ENCODE results near the gene ABCA13. TPM values are rescaled to one million over a fixed set of nuclear protein-coding genes. Genes with fewer than 3 reads are reported as not detected.

Gene ABCA13
- total and polyA plus RNA-seq, 7 experiments from 2014 or later = 0.11 to 0.42 TPM; not detected in 5

- no peaks in the 10 kb centered on the region for H3K4me1 ChIP-seq (ENCODE audit: control insufficient read depth in 2 of 2, insufficient read depth in 2 of 2, low read length in 2 of 2)
- no peaks in the 10 kb centered on the region for H3K9me3 ChIP-seq (ENCODE audit: control insufficient read depth in 2 of 3, low read length in 3 of 3)
- Mint-ChIP-seq H3K36me3 (peaks cover 0 to 4% (median 0%) of the 10 kb centered on the region in 5 donors), H3K27ac (no peak overlapping the region), H3K4me1 (no peaks in the 10 kb centered on the region), H3K27me3 (peaks cover 10 to 32% (median 30%) of the 10 kb centered on the region in 5 donors), H3K9me3 (peaks cover 0 to 18% (median 5%) of the 10 kb centered on the region in 11 donors), H3K4me3 (no peak overlapping the region)
- peak; percentile 60 for ATAC-seq
- no peaks in the 10 kb centered on the region for H3K27me3 ChIP-seq (ENCODE audit: control insufficient read depth in 2 of 2, insufficient read depth in 2 of 2, low read length in 2 of 2)
- no peaks in the 10 kb centered on the region for H3K36me3 ChIP-seq (ENCODE audit: control insufficient read depth in 2 of 3, insufficient read depth in 3 of 3, low read length in 3 of 3)
- no peak overlapping the region for H3K4me3 ChIP-seq (ENCODE audit: low read length)
- POLR2A ChIA-PET = no interaction called here
- DNase-seq = peak in 7 of 9 donors; percentile 4 to 29 (median 13)
- no peak overlapping the region for H3K27ac ChIP-seq (ENCODE audit: low read depth, low read length)
- intact Hi-C loops (cut with micrococcal nuclease) = loop anchor here (1.0 to 2.0 kb wide), 3 partner anchors 44 to 210 kb away; no protein-coding TSS in a partner anchor
- CTCF ChIA-PET = interaction anchor here (1.1 to 2.2 kb wide), 2 partner anchors 207 to 210 kb away, joined by 4 to 14 read pairs; partner anchors contain the start of gene PKD1L1
Measured at GRCh38 chr7:48154792-48155413, 16.4 kb upstream of the ABCA13 start.

DNA sequence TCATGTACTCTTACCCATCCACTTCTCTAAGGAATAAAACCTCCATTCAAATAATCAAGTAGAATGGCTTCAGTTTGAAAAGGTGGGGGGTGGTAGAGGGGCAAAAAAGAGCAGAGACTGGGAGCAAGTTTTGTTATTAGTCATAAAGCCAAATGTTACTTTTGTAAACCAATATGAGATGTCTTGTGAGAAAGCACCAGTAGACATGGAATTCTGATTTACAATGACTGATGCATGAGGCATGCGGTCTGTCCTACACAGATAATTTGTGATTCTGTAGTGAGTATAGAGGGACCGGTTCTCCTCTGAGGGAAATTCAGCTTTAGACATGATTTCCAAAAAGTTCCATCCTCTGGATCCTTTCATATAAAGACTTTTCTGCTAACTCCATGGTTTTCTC lies 12.9 kb upstream of the ABCA13 start:
- no peaks in the 10 kb centered on the region for H3K4me1 ChIP-seq (ENCODE audit: control insufficient read depth in 2 of 2, insufficient read depth in 2 of 2, low read length in 2 of 2)
- ATAC-seq (no peak), DNase-seq (no peak)
- Mint-ChIP-seq H3K27ac (no peak overlapping the region), H3K9me3 (peaks cover 0 to 27% (median 8%) of the 10 kb centered on the region in 11 donors), H3K36me3 (peaks cover 0 to 5% (median 0%) of the 10 kb centered on the region in 5 donors), H3K27me3 (peaks cover 24 to 48% (median 27%) of the 10 kb centered on the region in 5 donors), H3K4me3 (no peak overlapping the region), H3K4me1 (peaks cover 0 to 5% (median 0%) of the 10 kb centered on the region in 7 donors)
- no peaks in the 10 kb centered on the region for H3K27me3 ChIP-seq (ENCODE audit: control insufficient read depth in 2 of 2, insufficient read depth in 2 of 2, low read length in 2 of 2)
- no peak overlapping the region for H3K27ac ChIP-seq (ENCODE audit: low read depth, low read length)
- H3K9me3 ChIP-seq (ENCODE audit: control insufficient read depth in 2 of 3, low read length in 3 of 3) = no peaks in the 10 kb centered on the region
- no peak overlapping the region for H3K4me3 ChIP-seq (ENCODE audit: low read length)
- intact Hi-C loops (cut with micrococcal nuclease) = no loop called here
- ChIA-PET CTCF (no interaction called here), POLR2A (no interaction called here)
- no peaks in the 10 kb centered on the region for H3K36me3 ChIP-seq (ENCODE audit: control insufficient read depth in 2 of 3, insufficient read depth in 3 of 3, low read length in 3 of 3)

DNA sequence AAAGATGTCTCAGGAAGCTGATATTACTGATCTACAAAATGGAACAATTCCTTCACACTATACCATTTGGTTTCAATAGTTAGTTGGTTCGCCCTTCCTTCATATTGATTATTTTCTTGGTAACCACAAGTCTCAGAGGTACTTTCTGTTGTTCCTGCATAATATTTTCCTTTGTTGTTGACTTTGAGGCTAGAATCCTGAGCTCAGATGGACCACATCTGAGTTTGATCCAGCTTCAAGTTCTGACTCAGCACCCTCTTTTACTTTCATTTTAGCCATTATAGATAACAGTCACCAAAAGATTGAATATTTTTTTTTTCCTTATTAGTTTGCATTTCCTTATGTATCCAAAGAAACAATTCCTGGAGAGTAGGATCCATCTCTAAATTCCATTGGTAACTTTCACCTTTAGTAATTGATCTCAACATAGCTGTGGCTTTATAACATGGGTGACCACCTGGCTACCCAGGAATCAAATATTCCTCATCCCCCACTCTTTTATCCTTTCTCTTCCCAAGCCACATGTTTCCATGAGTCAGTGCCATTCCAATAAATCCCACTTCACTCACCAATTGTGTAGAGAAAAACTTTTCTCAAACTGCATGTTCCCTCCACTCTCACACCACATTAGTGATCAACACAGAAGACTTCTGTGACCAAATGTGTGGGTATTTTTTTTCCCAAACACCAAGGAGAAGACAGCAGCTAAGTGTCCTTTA lies 9.7 kb upstream of the ABCA13 start:
- Mint-ChIP-seq H3K27me3 (peaks cover 18 to 44% (median 38%) of the 10 kb centered on the region in 5 donors), H3K27ac (no peak overlapping the region), H3K9me3 (peaks cover 0 to 13% (median 6%) of the 10 kb centered on the region in 11 donors), H3K4me1 (peaks cover 0 to 5% (median 0%) of the 10 kb centered on the region in 7 donors), H3K36me3 (peaks cover 0 to 5% (median 0%) of the 10 kb centered on the region in 5 donors), H3K4me3 (no peak overlapping the region)
- no peaks in the 10 kb centered on the region for H3K36me3 ChIP-seq (ENCODE audit: control insufficient read depth in 2 of 3, insufficient read depth in 3 of 3, low read length in 3 of 3)
- DNase-seq (no peak), ATAC-seq (no peak)
- ChIA-PET POLR2A (no interaction called here), CTCF (no interaction called here)
- no peaks in the 10 kb centered on the region for H3K9me3 ChIP-seq (ENCODE audit: control insufficient read depth in 2 of 3, low read length in 3 of 3)
- H3K4me1 ChIP-seq (ENCODE audit: control insufficient read depth in 2 of 2, insufficient read depth in 2 of 2, low read length in 2 of 2) = no peaks in the 10 kb centered on the region
- intact Hi-C loops (cut with micrococcal nuclease) = no loop called here
- no peak overlapping the region for H3K27ac ChIP-seq (ENCODE audit: low read depth, low read length)
- no peak overlapping the region for H3K4me3 ChIP-seq (ENCODE audit: low read length)
- no peaks in the 10 kb centered on the region for H3K27me3 ChIP-seq (ENCODE audit: control insufficient read depth in 2 of 2, insufficient read depth in 2 of 2, low read length in 2 of 2)

DNA sequence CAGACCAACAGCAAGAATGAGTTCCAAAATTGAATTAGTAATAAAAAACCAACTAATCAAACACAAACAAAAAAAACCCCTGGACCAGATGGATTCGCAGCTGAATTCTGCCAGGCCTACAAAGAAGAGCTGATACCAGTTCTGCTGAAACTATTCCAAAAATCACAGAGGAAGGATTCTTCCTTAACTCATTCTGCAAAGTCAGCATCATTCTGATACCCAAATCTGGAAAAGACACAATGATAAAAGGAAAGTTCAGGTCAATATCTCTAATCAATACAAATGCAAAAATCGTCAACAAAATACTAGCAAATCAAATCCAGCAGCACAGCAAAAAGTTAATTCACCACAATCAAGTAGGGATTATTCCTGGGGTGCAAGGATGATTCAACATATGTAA lies 6.1 kb upstream of the ABCA13 start:
- Histone ChIP-seq H3K27ac (ENCODE audit: low read depth, low read length) (no peak overlapping the region), H3K4me1 (ENCODE audit: control insufficient read depth in 2 of 2, insufficient read depth in 2 of 2, low read length in 2 of 2) (no peaks in the 10 kb centered on the region), H3K9me3 (ENCODE audit: control insufficient read depth in 2 of 3, low read length in 3 of 3) (no peaks in the 10 kb centered on the region), H3K27me3 (ENCODE audit: control insufficient read depth in 2 of 2, insufficient read depth in 2 of 2, low read length in 2 of 2) (no peaks in the 10 kb centered on the region), H3K4me3 (ENCODE audit: low read length) (no peak overlapping the region), H3K36me3 (ENCODE audit: control insufficient read depth in 2 of 3, insufficient read depth in 3 of 3, low read length in 3 of 3) (no peaks in the 10 kb centered on the region)
- ChIA-PET CTCF (no interaction called here), POLR2A (interaction anchor here (0.7 kb wide), 1 partner anchor 13 kb away, joined by 3 read pairs; no protein-coding TSS in a partner anchor)
- no peak for DNase-seq
- intact Hi-C loops (cut with micrococcal nuclease) = no loop called here
- peaks cover 0 to 5% (median 0%) of the 10 kb centered on the region in 5 donors for H3K36me3 Mint-ChIP-seq
- H3K27ac Mint-ChIP-seq = no peak overlapping the region
- ATAC-seq = no peak
- H3K9me3 Mint-ChIP-seq = peaks cover 0 to 14% (median 7%) of the 10 kb centered on the region in 11 donors
- peaks cover 0 to 5% (median 0%) of the 10 kb centered on the region in 7 donors for H3K4me1 Mint-ChIP-seq
- peaks cover 27 to 47% (median 29%) of the 10 kb centered on the region in 5 donors for H3K27me3 Mint-ChIP-seq
- no peak overlapping the region for H3K4me3 Mint-ChIP-seq

DNA sequence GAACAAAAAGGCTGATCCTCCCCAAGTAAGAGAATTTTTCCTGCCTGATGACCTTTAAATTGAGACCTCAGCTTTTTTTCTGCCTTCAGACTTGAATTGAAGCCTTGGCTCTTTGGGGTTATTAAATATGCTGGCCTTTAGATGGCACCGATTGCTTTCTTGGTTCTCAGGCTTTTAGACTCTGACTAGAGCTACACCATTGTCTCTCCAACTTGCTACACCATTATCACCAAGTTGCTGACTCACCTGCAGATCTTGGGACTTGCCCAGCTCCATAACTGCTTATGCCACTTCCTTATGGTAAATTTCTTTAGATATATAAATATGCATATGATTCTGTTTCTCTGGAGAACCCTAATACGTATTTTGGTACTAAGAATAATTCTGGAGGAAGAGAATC lies 3.1 kb upstream of the ABCA13 start:
- H3K27me3 Mint-ChIP-seq = peaks cover 19 to 34% (median 22%) of the 10 kb centered on the region in 5 donors
- peaks cover 0 to 7% (median 2%) of the 10 kb centered on the region in 11 donors for H3K9me3 Mint-ChIP-seq
- H3K4me3 Mint-ChIP-seq = no peak overlapping the region
- Histone ChIP-seq H3K27ac (ENCODE audit: low read depth, low read length) (no peak overlapping the region), H3K27me3 (ENCODE audit: control insufficient read depth in 2 of 2, insufficient read depth in 2 of 2, low read length in 2 of 2) (no peaks in the 10 kb centered on the region), H3K9me3 (ENCODE audit: control insufficient read depth in 2 of 3, low read length in 3 of 3) (no peaks in the 10 kb centered on the region), H3K4me1 (ENCODE audit: control insufficient read depth in 2 of 2, insufficient read depth in 2 of 2, low read length in 2 of 2) (no peaks in the 10 kb centered on the region), H3K36me3 (ENCODE audit: control insufficient read depth in 2 of 3, insufficient read depth in 3 of 3, low read length in 3 of 3) (no peaks in the 10 kb centered on the region), H3K4me3 (ENCODE audit: low read length) (no peak overlapping the region)
- H3K36me3 Mint-ChIP-seq = no peaks in the 10 kb centered on the region
- H3K27ac Mint-ChIP-seq = no peak overlapping the region
- POLR2A ChIA-PET = no interaction called here
- CTCF ChIA-PET = no interaction called here
- intact Hi-C loops (cut with micrococcal nuclease) = no loop called here
- H3K4me1 Mint-ChIP-seq = no peaks in the 10 kb centered on the region
- no peak for ATAC-seq
- DNase-seq = no peak

DNA sequence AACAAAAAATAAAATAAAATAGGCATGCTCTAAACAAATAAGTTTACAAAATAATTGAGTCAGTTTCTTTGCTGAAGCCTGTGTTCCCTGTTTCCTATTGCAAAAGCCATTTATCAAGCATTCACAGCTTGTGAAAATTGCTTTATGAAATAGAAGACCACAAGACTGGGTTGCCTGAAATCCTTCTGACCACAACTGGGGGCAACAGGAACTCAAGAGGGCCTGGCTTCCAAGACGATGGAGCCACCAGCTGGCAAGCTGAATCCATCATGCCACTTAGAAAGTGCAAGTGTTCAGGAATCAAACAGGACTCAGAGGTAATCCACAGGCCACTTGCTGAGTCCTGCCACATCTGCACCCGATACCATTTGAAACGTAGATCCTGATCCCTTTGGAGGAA lies 752 bp upstream of the ABCA13 start:
- Mint-ChIP-seq H3K4me3 (no peak overlapping the region), H3K27me3 (peaks cover 5 to 20% (median 18%) of the 10 kb centered on the region in 5 donors), H3K27ac (no peak overlapping the region), H3K9me3 (peaks cover 0 to 7% (median 0%) of the 10 kb centered on the region in 11 donors), H3K4me1 (no peaks in the 10 kb centered on the region), H3K36me3 (no peaks in the 10 kb centered on the region)
- no peak for DNase-seq
- H3K27ac ChIP-seq (ENCODE audit: low read depth, low read length) = no peak overlapping the region
- intact Hi-C loops (cut with micrococcal nuclease) = no loop called here
- POLR2A ChIA-PET = no interaction called here
- no peak for ATAC-seq
- no peaks in the 10 kb centered on the region for H3K4me1 ChIP-seq (ENCODE audit: control insufficient read depth in 2 of 2, insufficient read depth in 2 of 2, low read length in 2 of 2)
- no peaks in the 10 kb centered on the region for H3K36me3 ChIP-seq (ENCODE audit: control insufficient read depth in 2 of 3, insufficient read depth in 3 of 3, low read length in 3 of 3)
- H3K9me3 ChIP-seq (ENCODE audit: control insufficient read depth in 2 of 3, low read length in 3 of 3) = no peaks in the 10 kb centered on the region
- H3K4me3 ChIP-seq (ENCODE audit: low read length) = no peak overlapping the region
- no peaks in the 10 kb centered on the region for H3K27me3 ChIP-seq (ENCODE audit: control insufficient read depth in 2 of 2, insufficient read depth in 2 of 2, low read length in 2 of 2)
- CTCF ChIA-PET = no interaction called here
